Activated CD8-positive, alpha-beta T cell treated with anti-CD3 and anti-CD28 coated beads for 36 hours (primary cell): ENCODE measurements around the gene LURAP1L. TPM values are rescaled to one million over a fixed set of nuclear protein-coding genes. Genes with fewer than 3 reads are reported as not detected.

ENCODE experiments used
- ATAC-seq: fragments of 200-7000 bp; cut with Tn5 transposase; one replicate; pipeline ENCODE4 v1.10.0; 2021; ENCODE audit warnings: mild to moderate bottlenecking, moderate library complexity
- CTCF ChIA-PET: fragments of 350-600 bp; sonication (Branson Sonifier 250); formaldehyde crosslinking; loops from one replicate; lab custom pipeline; 2021; ENCODE audit warnings: antibody characterized with exemption; lab: Charles Lee
- POLR2A ChIA-PET: fragments of 350-600 bp; sonication (Branson Sonifier 250); formaldehyde crosslinking; loops from one replicate; lab custom pipeline; 2021; ENCODE audit warnings: antibody characterized with exemption; lab: Charles Lee
- DNase-seq: peaks from one replicate; pipeline ENCODE4 v3.0.0-alpha.2; 2020
- H3K27ac Mint-ChIP-seq: one replicate; pipeline ENCODE4 v1.8.0; 2021; ENCODE audit warnings: mild to moderate bottlenecking, mixed read lengths
- H3K27me3 Mint-ChIP-seq: one replicate; pipeline ENCODE4 v1.8.0; 2021; ENCODE audit warnings: mixed read lengths
- H3K36me3 Mint-ChIP-seq: one replicate; pipeline ENCODE4 v1.8.0; 2021; ENCODE audit warnings: low read depth, mixed read lengths
- H3K4me1 Mint-ChIP-seq: one replicate; pipeline ENCODE4 v1.8.0; 2021; ENCODE audit warnings: low read depth, mixed read lengths
- H3K4me3 Mint-ChIP-seq: one replicate; pipeline ENCODE4 v1.8.0; 2021; ENCODE audit warnings: mild to moderate bottlenecking, moderate library complexity, mixed read lengths
- H3K9me3 Mint-ChIP-seq: one replicate; pipeline ENCODE4 v1.8.0; 2021; ENCODE audit warnings: mixed read lengths
- intact Hi-C: fragments of 100-400 bp; cut with micrococcal nuclease; formaldehyde crosslinking; loops from one replicate; pipeline ENCODE4 v1.10.0; 2022
- total RNA-seq, 2 experiments: library from RNA; stranded (reverse); gene quantifications; one replicate each; pipeline ENCODE4 v1.2.3, GENCODE V29; 2021
- TF ChIP-seq, protein P1 (sequence below): fragments of 200-600 bp; IDR thresholded peaks from one replicate; pipeline ENCODE4 v1.8.0; 2022; ENCODE audit warnings: antibody characterized with exemption, mild to moderate bottlenecking

The LURAP1L gene, protein sequence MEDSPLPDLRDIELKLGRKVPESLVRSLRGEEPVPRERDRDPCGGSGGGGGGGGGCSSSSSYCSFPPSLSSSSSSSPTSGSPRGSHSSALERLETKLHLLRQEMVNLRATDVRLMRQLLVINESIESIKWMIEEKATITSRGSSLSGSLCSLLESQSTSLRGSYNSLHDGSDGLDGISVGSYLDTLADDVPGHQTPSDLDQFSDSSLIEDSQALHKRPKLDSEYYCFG
- total RNA-seq: not detected

DNA sequence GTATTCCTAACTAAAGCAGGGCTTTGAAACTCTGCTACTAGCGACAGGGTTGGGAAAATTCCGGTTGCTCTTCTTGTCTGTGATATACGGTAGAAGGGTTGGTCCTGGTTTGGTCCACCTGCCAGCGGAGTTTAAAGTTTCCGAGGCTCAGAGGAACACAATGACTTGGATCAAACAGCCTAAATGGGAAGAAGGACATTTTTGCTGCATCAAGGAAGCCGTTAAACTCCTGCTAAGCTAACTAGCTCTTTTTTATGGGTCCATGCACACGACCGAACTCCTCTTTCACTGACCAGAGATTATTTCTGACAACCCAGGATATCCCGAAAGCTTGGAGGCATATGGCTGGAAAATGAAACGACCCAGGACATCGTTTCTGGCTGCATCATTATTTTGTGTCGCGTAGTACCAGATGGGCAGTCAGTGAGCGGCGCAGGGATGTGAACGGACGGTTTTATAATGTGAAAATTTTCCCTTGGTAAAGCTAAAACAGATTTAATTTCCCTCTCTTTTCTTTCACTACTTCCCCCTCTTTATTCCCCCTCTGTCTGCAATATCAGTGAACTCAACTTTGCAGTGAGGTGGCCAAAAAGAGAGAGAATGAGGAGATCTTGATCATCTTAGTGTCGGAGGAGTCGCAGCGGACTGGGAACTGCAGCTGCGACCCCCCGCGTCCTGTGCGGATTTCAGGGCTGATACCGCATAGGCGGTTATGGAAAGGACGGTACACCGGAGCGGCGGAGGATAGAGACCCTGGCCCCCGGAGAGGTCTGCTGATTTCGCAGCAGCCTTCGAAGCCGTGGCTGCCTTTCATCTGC, at the start of gene LURAP1L:
Gene LURAP1L (plus strand): TSS at position 160 of the 818 bp plus-strand sequence. CDS start 696 bp downstream, outside the sequence.
- Mint-ChIP-seq H3K9me3 (peaks cover 3% of the 10 kb centered on the region), H3K27me3 (peaks cover 22% of the 10 kb centered on the region), H3K4me3 (no peak within 1 kb of the TSS), H3K36me3 (no peaks in the 10 kb centered on the region), H3K27ac (no peak within 1 kb of the TSS), H3K4me1 (peaks cover 6% of the 10 kb centered on the region)
- ChIA-PET CTCF (no interaction called here), POLR2A (no interaction called here)
- TF ChIP-seq, protein P1, sequence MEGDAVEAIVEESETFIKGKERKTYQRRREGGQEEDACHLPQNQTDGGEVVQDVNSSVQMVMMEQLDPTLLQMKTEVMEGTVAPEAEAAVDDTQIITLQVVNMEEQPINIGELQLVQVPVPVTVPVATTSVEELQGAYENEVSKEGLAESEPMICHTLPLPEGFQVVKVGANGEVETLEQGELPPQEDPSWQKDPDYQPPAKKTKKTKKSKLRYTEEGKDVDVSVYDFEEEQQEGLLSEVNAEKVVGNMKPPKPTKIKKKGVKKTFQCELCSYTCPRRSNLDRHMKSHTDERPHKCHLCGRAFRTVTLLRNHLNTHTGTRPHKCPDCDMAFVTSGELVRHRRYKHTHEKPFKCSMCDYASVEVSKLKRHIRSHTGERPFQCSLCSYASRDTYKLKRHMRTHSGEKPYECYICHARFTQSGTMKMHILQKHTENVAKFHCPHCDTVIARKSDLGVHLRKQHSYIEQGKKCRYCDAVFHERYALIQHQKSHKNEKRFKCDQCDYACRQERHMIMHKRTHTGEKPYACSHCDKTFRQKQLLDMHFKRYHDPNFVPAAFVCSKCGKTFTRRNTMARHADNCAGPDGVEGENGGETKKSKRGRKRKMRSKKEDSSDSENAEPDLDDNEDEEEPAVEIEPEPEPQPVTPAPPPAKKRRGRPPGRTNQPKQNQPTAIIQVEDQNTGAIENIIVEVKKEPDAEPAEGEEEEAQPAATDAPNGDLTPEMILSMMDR: no peak
- intact Hi-C loops: no loop called here
- DNase-seq (no peak), ATAC-seq (no peak)

DNA sequence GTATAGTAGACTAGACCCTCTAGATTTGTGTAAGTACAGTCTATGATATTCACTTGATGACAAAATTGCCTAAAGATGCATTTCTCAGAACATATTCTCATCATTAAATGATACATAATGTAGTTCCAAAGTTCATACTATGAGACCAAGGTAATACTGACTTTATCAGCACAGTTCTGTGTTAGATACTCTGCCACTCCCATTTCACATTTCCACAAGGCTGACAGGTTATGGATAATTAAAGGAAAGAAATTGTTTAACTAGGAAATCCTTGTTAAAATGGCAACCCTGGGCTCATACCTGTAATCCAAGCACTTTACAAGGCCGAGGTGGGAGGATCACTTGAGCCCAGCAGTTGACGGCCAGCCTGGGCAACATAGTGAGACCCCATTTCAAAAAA, 48.0 kb upstream of the LURAP1L start:
- no peak for DNase-seq
- no peaks in the 10 kb centered on the region for H3K36me3 Mint-ChIP-seq
- CTCF ChIA-PET: no interaction called here
- H3K27ac Mint-ChIP-seq: no peak overlapping the region
- no peaks in the 10 kb centered on the region for H3K27me3 Mint-ChIP-seq
- no peak for ATAC-seq
- H3K4me1 Mint-ChIP-seq: no peaks in the 10 kb centered on the region
- TF ChIP-seq, protein P1: no peak
- H3K9me3 Mint-ChIP-seq: peaks cover 18% of the 10 kb centered on the region
- H3K4me3 Mint-ChIP-seq: no peak overlapping the region
- intact Hi-C loops: no loop called here
- POLR2A ChIA-PET: no interaction called here

DNA sequence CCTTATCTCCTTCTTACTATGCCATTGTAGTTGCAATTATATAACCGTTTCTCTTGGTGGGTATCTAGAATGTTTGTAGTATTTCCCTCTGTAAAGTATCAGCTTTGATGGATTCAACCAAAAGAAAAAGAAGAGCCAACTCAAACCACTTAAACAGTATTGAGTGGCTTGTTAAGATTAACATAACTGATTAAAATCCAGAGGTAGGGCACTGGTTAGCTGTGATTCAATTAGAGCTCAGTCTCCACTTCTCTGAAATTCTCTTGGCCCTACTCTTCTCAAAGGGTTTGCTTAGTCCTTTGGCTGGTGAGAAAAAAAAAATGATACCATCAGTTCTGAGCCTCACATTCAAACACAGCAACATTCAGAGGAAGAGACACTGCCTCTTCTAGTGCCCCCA, 44.6 kb upstream of the LURAP1L start:
- no peak overlapping the region for H3K27ac Mint-ChIP-seq
- H3K27me3 Mint-ChIP-seq: no peaks in the 10 kb centered on the region
- intact Hi-C loops: no loop called here
- peaks cover 24% of the 10 kb centered on the region for H3K9me3 Mint-ChIP-seq
- ATAC-seq (no peak), DNase-seq (no peak)
- POLR2A ChIA-PET: no interaction called here
- no peaks in the 10 kb centered on the region for H3K4me1 Mint-ChIP-seq
- CTCF ChIA-PET: no interaction called here
- H3K36me3 Mint-ChIP-seq: no peaks in the 10 kb centered on the region
- TF ChIP-seq, protein P1: no peak
- H3K4me3 Mint-ChIP-seq: no peak overlapping the region

DNA sequence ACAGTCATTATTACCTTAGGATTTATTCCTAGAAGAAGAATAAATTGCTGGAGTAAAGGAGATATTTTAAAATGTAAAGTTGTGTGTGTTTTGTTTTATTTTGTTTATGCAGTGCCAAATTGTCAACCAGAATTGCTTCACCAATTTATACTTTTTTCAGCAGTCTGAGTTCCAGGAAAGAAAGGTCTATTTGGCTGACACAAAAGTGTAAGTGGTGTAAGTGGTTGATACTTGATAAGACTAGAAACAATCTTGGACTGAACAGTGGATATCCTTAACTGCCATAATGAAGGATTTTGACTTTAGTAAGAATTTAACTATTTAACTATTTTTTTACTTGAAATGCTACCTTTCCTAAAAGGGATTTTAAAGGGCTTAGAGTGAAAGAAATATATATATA, 43.9 kb upstream of the LURAP1L start:
- Mint-ChIP-seq H3K4me3 (no peak overlapping the region), H3K27me3 (no peaks in the 10 kb centered on the region), H3K36me3 (no peaks in the 10 kb centered on the region), H3K4me1 (no peaks in the 10 kb centered on the region), H3K27ac (no peak overlapping the region), H3K9me3 (peaks cover 24% of the 10 kb centered on the region)
- DNase-seq: no peak
- intact Hi-C loops: no loop called here
- TF ChIP-seq, protein P1: no peak
- no peak for ATAC-seq
- ChIA-PET POLR2A (no interaction called here), CTCF (no interaction called here)

DNA sequence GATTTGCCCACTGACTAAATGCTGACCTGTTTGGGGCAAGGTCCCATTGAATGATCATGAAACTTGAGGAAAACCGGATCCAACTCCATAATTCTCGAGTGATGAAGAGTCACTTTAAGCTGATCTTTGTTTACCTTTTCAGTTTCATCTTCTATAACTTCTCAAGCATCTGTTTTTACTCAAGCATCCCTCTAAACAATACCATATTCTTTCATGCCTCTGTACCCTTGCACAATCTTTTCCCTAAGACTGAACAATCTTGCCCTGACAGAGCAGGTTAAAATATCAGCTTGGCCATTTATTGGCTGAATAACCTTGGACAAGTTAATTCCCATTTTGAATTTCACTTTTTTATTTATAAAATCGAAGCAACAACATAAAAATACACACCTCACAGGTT, 41.8 kb upstream of the LURAP1L start:
- TF ChIP-seq, protein P1: no peak
- ATAC-seq (no peak), DNase-seq (no peak)
- no peaks in the 10 kb centered on the region for H3K4me1 Mint-ChIP-seq
- peaks cover 24% of the 10 kb centered on the region for H3K9me3 Mint-ChIP-seq
- no peaks in the 10 kb centered on the region for H3K36me3 Mint-ChIP-seq
- H3K4me3 Mint-ChIP-seq: no peak overlapping the region
- POLR2A ChIA-PET: interaction anchor here (0.7 kb wide), 1 partner anchor 636 kb away, joined by 3 read pairs; no protein-coding TSS in a partner anchor
- CTCF ChIA-PET: no interaction called here
- intact Hi-C loops: no loop called here
- no peaks in the 10 kb centered on the region for H3K27me3 Mint-ChIP-seq
- H3K27ac Mint-ChIP-seq: no peak overlapping the region
